HepG2 (cell line): ENCODE data around the gene ZBTB7B. TPM values are rescaled to one million over a fixed set of nuclear protein-coding genes. Genes with fewer than 3 reads are reported as not detected.

Experiments used
- ATF1 ChIP-seq: IDR thresholded peaks from 2 replicates; pipeline ENCODE4 v1.6.1; 2016; ENCODE audit warnings: mild to moderate bottlenecking, control low read depth
- CCDC6 ChIP-seq: sonication (generic); formaldehyde crosslinking; IDR thresholded peaks from 2 replicates; pipeline ENCODE4 v1.8.1; 2022; ENCODE audit warnings: mild to moderate bottlenecking, missing genetic modification reagents, moderate library complexity
- FOXM1 ChIP-seq: sonication (generic); formaldehyde crosslinking; IDR thresholded peaks from 2 replicates; pipeline ENCODE4 v1.5.0; 2020; ENCODE audit warnings: missing genetic modification reagents
- GZF1 ChIP-seq: sonication (generic); formaldehyde crosslinking; IDR thresholded peaks from 2 replicates; pipeline ENCODE4 v1.5.1; 2020; ENCODE audit warnings: mild to moderate bottlenecking, missing genetic modification reagents
- KAT8 ChIP-seq: IDR thresholded peaks from 2 replicates; pipeline ENCODE4 v1.6.1; 2016; ENCODE audit warnings: missing genetic modification reagents, missing compliant biosample characterization
- MED13 ChIP-seq: sonication (generic); formaldehyde crosslinking; IDR thresholded peaks from 2 replicates; pipeline ENCODE4 v1.5.0; 2020; ENCODE audit warnings: missing genetic modification reagents
- MEIS2 ChIP-seq: sonication (generic); formaldehyde crosslinking; IDR thresholded peaks from 2 replicates; pipeline ENCODE4 v1.9.0; 2021; ENCODE audit warnings: mild to moderate bottlenecking, missing genetic modification reagents
- MYNN ChIP-seq: sonication (generic); formaldehyde crosslinking; IDR thresholded peaks from 2 replicates; pipeline ENCODE4 v1.4.0; 2020; ENCODE audit warnings: mild to moderate bottlenecking, low read depth, missing genetic modification reagents
- NFE2L1 ChIP-seq: sonication (generic); formaldehyde crosslinking; IDR thresholded peaks from 2 replicates; pipeline ENCODE4 v1.4.0; 2020; ENCODE audit warnings: missing genetic modification reagents, mild to moderate bottlenecking, borderline replicate concordance
- NFKBIZ ChIP-seq: IDR thresholded peaks from 2 replicates; pipeline ENCODE4 v1.6.1; 2018; ENCODE audit warnings: missing genetic modification reagents, missing compliant biosample characterization
- POGK ChIP-seq: sonication (generic); formaldehyde crosslinking; conservative IDR thresholded peaks from 2 replicates; pipeline ENCODE4 v1.8.0; 2022; ENCODE audit warnings: mild to moderate bottlenecking, moderate library complexity, missing genetic modification reagents
- POLR2G ChIP-seq: fragments of 200-400 bp; formaldehyde crosslinking; IDR thresholded peaks from 2 replicates; pipeline ENCODE4 v1.6.1; 2018; ENCODE audit warnings: mild to moderate bottlenecking, low read depth, low read length, moderate library complexity
- RFXANK ChIP-seq: IDR thresholded peaks from 2 replicates; pipeline ENCODE4 v1.6.1; 2016
- SMAD9 ChIP-seq: sonication (generic); formaldehyde crosslinking; IDR thresholded peaks from 2 replicates; pipeline ENCODE4 v1.5.1; 2020; ENCODE audit warnings: mild to moderate bottlenecking, missing genetic modification reagents
- TBL1XR1 ChIP-seq: fragments of 150-350 bp; IDR thresholded peaks from 2 replicates; pipeline ENCODE4 v1.6.1; 2014; ENCODE audit warnings: borderline replicate concordance, low read length; ENCODE audit not compliant: partially characterized antibody
- TFE3 ChIP-seq: IDR thresholded peaks from 2 replicates; pipeline ENCODE4 v1.6.1; 2016
- TRIM22 ChIP-seq: fragments of 450-650 bp; IDR thresholded peaks from 2 replicates; pipeline ENCODE4 v1.6.1; 2017
- YEATS2 ChIP-seq: sonication (generic); formaldehyde crosslinking; IDR thresholded peaks from 2 replicates; pipeline ENCODE4 v1.4.0; 2020; ENCODE audit warnings: missing genetic modification reagents, borderline replicate concordance
- ZBTB21 ChIP-seq: sonication (generic); formaldehyde crosslinking; IDR thresholded peaks from 2 replicates; pipeline ENCODE4 v1.4.0; 2020; ENCODE audit warnings: missing genetic modification reagents
- ZNF264 ChIP-seq: sonication (generic); formaldehyde crosslinking; IDR thresholded peaks from 2 replicates; pipeline ENCODE4 v1.4.0; 2020; ENCODE audit warnings: missing genetic modification reagents
- ZNF543 ChIP-seq: sonication (generic); formaldehyde crosslinking; IDR thresholded peaks from 2 replicates; pipeline ENCODE4 v1.4.0; 2020; ENCODE audit warnings: mild to moderate bottlenecking, missing genetic modification reagents
- polyA plus RNA-seq, 8 experiments: library from polyadenylated mRNA; depleted of rRNA in 3 of 8; stranded (reverse) in 7 of 8; unstranded in 1 of 8; fragments of >200 nt; fragmentation: Illumina TruSeq in 4 of 8; extraction: Trizol in 4 of 8; gene quantifications; 2 replicates each; pipeline versions ENCODE4 v1.2.1 to v1.2.3, GENCODE V29; 2011 to 2016; ENCODE audit warnings: low read depth in 4 of 8, missing spikeins in 1 of 8, mixed read lengths in 1 of 8; ENCODE audit not compliant: insufficient read depth in 1 of 8
- total RNA-seq, 5 experiments: library from RNA; depleted of rRNA; stranded (reverse); fragments of >200 nt; fragmentation: Illumina TruSeq; extraction: Trizol; gene quantifications; 2 replicates each; pipeline ENCODE4 v1.2.3, GENCODE V29; 2016; ENCODE audit warnings: low read depth in 1 of 5
- TF ChIP-seq, protein P1 (sequence below): sonication (generic); formaldehyde crosslinking; IDR thresholded peaks from 2 replicates; pipeline ENCODE4 v1.8.0; 2022; ENCODE audit warnings: missing genetic modification reagents, low read depth, mild to moderate bottlenecking, borderline replicate concordance
- TF ChIP-seq, protein P2 (sequence below): sonication (generic); formaldehyde crosslinking; IDR thresholded peaks from 2 replicates; pipeline ENCODE4 v1.5.0; 2020; ENCODE audit warnings: mild to moderate bottlenecking, missing genetic modification reagents

The ZBTB7B gene
- total and polyA plus RNA-seq, 2 of the 13 experiments (the other 11 are each of a cell fraction or from before 2014, with no cell fraction given) = 15.5 to 17.5 TPM

- TF ChIP-seq TFE3 (CRISPR knock-in tag) (peak; percentile 64; the same call in 1 of the 2 replicates), MEIS2 (CRISPR knock-in tag) (peak; percentile 45; the same call in 1 of the 2 replicates), ZNF264 (CRISPR knock-in tag) (no peak), KAT8 (CRISPR knock-in tag) (peak; percentile 76), CCDC6 (peak; percentile 81), ATF1 (CRISPR knock-in tag) (no peak), MYNN (CRISPR knock-in tag) (peak; percentile 60; the same call in 1 of the 2 replicates), SMAD9 (no peak), FOXM1 (CRISPR knock-in tag) (no peak; the same call in 1 of the 2 replicates), NFE2L1 (CRISPR knock-in tag) (no peak; the same call in 1 of the 2 replicates), TBL1XR1 (no peak), GZF1 (0 out of 2 replicates have a peak, but pooled peaks have one; percentile 53), POGK (CRISPR knock-in tag) (peak; percentile 68; the same call in 1 of the 2 replicates), POLR2G (0 out of 2 replicates have a peak, but pooled peaks have one; percentile 34), ZNF543 (CRISPR knock-in tag) (no peak; the same call in 1 of the 2 replicates), MED13 (CRISPR knock-in tag) (peak; percentile 26; the same call in 1 of the 2 replicates), TRIM22 (no peak), YEATS2 (CRISPR knock-in tag) (peak; percentile 41; the same call in 1 of the 2 replicates), RFXANK (CRISPR knock-in tag) (no peak; the same call in 1 of the 2 replicates), NFKBIZ (CRISPR knock-in tag) (peak; percentile 77; the same call in 1 of the 2 replicates), ZBTB21 (CRISPR knock-in tag) (no peak)
- TF ChIP-seq, protein P1, sequence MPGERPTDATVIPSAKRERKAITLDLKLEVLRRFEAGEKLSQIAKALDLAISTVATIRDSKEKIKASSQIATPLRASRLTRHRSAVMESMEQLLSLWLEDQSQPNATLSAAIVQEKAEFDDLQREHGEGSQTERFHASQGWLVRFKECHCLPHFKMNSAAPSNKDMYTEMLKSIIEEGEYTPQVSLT (CRISPR knock-in tag) = no peak; the same call in 1 of the 2 replicates
- TF ChIP-seq, protein P2, sequence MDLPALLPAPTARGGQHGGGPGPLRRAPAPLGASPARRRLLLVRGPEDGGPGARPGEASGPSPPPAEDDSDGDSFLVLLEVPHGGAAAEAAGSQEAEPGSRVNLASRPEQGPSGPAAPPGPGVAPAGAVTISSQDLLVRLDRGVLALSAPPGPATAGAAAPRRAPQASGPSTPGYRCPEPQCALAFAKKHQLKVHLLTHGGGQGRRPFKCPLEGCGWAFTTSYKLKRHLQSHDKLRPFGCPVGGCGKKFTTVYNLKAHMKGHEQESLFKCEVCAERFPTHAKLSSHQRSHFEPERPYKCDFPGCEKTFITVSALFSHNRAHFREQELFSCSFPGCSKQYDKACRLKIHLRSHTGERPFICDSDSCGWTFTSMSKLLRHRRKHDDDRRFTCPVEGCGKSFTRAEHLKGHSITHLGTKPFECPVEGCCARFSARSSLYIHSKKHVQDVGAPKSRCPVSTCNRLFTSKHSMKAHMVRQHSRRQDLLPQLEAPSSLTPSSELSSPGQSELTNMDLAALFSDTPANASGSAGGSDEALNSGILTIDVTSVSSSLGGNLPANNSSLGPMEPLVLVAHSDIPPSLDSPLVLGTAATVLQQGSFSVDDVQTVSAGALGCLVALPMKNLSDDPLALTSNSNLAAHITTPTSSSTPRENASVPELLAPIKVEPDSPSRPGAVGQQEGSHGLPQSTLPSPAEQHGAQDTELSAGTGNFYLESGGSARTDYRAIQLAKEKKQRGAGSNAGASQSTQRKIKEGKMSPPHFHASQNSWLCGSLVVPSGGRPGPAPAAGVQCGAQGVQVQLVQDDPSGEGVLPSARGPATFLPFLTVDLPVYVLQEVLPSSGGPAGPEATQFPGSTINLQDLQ (CRISPR knock-in tag) = peak; percentile 56; the same call in 1 of the 2 replicates
Measured at GRCh38 chr1:155050560-155051341, 48.1 kb downstream of the ZBTB7B start, which contains the start of gene ADAM15 (continued).
